HG03066 (cell line): ENCODE measurements around the gene NAP1L1.

Experiments
- ATAC-seq: cut with Tn5 transposase; IDR thresholded peaks from one replicate; pipeline ENCODE4 v1.9.1; 2021; ENCODE audit warnings: low read depth; ENCODE audit not compliant: unreplicated experiment

Gene NAP1L1

GRCh38 chr12:76024102-76024781 lies 60.2 kb downstream of the NAP1L1 start:
- no peak for ATAC-seq

GRCh38 chr12:76023069-76023690 lies 61.3 kb downstream of the NAP1L1 start:
- ATAC-seq, result no peak

- no peak for ATAC-seq
Observed at GRCh38 chr12:76022506-76022905, 62.0 kb downstream of the NAP1L1 start.

GRCh38 chr12:76020731-76021672 lies 63.5 kb downstream of the NAP1L1 start:
- peak; percentile 67 for ATAC-seq

GRCh38 chr12:76020281-76020680 lies 64.2 kb downstream of the NAP1L1 start:
- peak; percentile 46 for ATAC-seq

- no peak for ATAC-seq
Observed at GRCh38 chr12:76018672-76019071, 65.8 kb downstream of the NAP1L1 start.

- no peak for ATAC-seq
Observed at GRCh38 chr12:76018111-76018510, 66.4 kb downstream of the NAP1L1 start.

- no peak for ATAC-seq
Observed at GRCh38 chr12:76014007-76014406, 70.5 kb downstream of the NAP1L1 start.

- no peak for ATAC-seq
Observed at GRCh38 chr12:76013603-76014002, 70.9 kb downstream of the NAP1L1 start.

- no peak for ATAC-seq
Observed at GRCh38 chr12:76012644-76013043, 71.8 kb downstream of the NAP1L1 start.

- no peak for ATAC-seq
Observed at GRCh38 chr12:76010732-76011458, 73.6 kb downstream of the NAP1L1 start.

GRCh38 chr12:76008428-76008827 lies 76.1 kb downstream of the NAP1L1 start:
- ATAC-seq, result no peak

- ATAC-seq, result no peak
Observed at GRCh38 chr12:76007640-76008039, 76.8 kb downstream of the NAP1L1 start.

GRCh38 chr12:76006028-76006925 lies 78.2 kb downstream of the NAP1L1 start:
- no peak for ATAC-seq

GRCh38 chr12:76003355-76003638 lies 81.2 kb downstream of the NAP1L1 start:
- no peak for ATAC-seq

- no peak for ATAC-seq
Observed at GRCh38 chr12:76002598-76003354, 81.7 kb downstream of the NAP1L1 start.

- ATAC-seq, result no peak
Observed at GRCh38 chr12:75998292-75999063, 86.0 kb downstream of the NAP1L1 start.

- ATAC-seq, result no peak
Observed at GRCh38 chr12:75997658-75998057, 86.8 kb downstream of the NAP1L1 start.
